ENCODE measurements around the gene NDUFB10.
A peak's percentile ranks its signal among the peaks of the same experiment; 100 is the strongest.
"Not testable (repeated sequence)": the region's sequence is repeated elsewhere in the genome, so short reads cannot be mapped to it uniquely, and the experiment has no call there.

NDUFB10 gene

DNA sequence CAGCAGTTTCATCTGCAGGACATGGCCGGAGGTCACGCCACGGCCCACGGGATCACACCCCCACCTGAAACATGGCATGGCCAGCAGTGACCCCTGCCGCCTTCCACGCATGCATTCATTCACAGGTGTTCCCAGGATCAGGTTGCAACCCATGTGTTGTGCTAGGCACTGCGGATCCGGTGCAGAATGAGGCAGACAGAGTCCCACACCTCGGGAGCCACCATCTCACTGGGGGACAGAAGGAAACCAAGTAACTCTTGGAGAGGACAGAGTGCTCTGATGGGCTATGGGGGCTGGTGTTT is 12.0 kb upstream of the NDUFB10 start:
- no peak for DNase-seq

- no peak for DNase-seq
These were observed 9.8 kb upstream of the NDUFB10 start for GRCh38 chr16:1949507-1949906.

DNA sequence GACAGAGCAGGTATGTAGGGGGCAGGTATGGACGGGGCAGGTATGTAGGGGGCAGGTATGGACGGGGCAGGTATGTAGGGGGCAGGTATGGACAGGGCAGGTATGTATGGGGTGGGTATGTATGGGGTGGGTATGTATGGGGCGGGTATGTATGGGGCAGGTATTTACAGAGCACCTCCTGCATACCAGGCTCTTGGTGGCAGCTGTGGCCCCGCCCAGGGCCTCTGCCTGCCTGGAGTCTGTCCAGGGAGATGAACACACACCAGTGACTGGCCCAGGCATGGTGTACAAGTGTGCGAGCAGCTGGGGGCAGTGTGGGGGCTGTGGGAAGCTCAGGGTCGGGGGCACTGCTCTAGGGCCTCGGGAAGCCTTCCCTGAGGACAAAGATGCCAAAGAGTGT is 9.3 kb upstream of the NDUFB10 start:
- DNase-seq: no peak

DNA sequence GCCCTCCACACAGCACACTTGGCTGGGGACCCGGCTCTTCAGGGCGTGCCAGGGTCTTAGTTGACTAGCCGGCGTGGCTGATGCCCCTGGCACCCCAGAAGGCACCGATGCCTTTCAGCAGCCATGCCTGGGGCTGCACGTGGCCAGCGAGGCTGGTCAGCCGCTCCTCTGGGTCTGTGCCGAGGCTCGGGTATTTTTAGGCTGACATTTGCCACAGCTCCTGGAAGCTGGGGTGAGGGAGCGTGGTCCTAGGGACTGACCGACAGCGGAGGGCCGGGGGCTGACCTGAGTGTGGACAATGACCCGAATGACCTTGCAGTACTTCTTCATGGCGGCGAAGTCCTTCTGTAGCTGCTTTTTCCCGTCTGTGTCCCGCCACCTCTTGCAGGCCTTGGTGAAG is 8.8 kb upstream of the NDUFB10 start:
- no peak for DNase-seq

DNA sequence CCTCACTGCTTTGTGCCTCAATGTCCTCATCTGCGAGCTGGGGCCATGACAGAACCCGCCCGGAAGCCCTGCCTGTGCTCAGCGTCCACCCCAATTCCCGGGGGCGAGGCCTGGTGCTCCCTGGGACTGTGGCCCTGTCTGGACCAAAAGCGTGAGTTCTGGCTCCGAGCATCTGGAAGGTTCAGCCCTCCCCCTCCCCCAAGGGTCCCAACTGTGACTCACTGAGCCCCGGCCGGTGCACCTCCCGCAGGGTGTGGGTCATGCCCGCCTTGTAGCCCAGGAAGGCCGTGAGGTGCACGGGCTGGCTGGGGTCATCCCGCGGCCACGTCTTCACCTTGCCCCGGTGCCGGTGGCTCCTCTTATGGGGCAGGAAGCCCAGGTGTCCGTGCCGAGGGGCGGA is 5.6 kb upstream of the NDUFB10 start:
- DNase-seq: no peak

DNA sequence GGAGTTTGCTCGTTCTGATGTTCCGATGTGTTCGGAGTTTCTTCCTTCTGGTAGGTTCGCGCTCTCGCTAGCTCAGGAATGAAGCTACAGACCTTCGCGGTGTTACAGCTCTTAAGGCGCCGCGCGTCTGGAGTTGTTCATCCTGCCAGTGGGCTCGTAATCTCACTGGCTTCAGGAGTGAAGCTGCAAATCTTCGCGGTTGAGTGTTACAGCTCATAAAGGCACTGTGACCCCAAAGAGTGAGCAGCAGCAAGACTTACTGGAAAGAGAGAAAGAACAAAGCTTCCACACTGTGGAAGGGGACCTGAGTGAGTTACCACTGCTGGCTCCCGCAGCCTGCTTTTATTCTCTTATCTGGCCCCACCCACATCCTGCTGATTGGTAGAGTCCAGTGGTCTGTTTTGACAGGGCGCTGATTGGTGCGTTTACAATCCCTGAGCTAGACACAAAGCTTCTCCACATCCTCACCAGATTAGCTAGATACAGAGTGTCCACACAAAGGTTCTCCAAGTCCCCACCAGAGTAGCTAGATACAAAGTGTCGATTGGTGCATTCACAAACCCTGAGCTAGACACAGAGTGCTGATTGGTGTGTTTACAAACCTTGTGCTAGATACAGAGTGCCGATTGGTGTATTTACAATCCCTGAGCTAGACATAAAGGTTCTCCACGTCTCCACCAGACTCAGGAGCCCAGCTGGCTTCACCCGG is 1.8 kb upstream of the NDUFB10 start:
- DNase-seq: not testable (repeated sequence)

DNA sequence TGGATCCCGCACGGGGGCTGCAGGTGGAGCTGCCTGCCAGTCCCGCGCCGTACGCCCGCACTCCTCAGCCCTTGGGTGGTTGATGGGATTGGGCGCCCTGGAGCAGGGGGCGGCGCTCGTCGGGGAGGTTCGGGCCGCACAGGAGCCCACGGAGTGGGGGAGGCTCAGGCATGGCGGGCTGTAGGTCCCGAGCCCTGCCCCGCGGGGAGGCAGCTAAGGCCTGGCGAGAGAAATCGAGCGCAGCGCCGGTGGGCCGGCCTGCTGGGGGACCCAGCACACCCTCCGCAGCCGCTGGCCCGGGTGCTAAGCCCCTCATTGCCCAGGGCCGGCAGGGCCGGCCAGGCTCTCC is 1.2 kb upstream of the NDUFB10 start:
- not testable (repeated sequence) for DNase-seq

DNA sequence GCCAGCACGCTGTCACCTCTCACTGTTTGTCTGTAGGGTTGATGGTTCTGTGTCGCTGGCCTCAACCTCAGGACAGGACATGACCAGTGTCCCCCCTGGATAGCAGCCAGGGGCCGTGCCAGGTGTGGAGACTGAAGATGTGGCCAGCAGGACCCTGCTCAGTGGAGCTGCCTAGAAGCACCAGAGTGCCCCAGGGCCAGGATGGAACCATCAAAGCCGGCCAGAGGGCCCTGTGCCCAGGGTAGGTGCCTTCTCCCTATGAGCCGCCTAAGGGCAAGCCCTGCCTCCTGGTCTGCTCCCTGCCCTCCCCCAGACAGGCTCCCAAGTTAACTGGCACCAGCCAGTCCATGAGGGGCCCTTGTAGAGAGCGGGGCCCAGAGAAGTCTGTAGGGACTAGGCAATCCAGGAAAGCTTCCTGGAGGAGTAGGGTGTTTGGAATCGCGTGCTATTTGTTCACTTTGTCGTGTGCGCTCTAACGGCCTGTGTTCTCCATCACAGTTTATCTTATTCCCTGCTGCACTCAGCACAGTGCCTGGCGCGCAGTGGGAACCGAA is 546 bp upstream of the NDUFB10 start:
- no peak for DNase-seq

DNA sequence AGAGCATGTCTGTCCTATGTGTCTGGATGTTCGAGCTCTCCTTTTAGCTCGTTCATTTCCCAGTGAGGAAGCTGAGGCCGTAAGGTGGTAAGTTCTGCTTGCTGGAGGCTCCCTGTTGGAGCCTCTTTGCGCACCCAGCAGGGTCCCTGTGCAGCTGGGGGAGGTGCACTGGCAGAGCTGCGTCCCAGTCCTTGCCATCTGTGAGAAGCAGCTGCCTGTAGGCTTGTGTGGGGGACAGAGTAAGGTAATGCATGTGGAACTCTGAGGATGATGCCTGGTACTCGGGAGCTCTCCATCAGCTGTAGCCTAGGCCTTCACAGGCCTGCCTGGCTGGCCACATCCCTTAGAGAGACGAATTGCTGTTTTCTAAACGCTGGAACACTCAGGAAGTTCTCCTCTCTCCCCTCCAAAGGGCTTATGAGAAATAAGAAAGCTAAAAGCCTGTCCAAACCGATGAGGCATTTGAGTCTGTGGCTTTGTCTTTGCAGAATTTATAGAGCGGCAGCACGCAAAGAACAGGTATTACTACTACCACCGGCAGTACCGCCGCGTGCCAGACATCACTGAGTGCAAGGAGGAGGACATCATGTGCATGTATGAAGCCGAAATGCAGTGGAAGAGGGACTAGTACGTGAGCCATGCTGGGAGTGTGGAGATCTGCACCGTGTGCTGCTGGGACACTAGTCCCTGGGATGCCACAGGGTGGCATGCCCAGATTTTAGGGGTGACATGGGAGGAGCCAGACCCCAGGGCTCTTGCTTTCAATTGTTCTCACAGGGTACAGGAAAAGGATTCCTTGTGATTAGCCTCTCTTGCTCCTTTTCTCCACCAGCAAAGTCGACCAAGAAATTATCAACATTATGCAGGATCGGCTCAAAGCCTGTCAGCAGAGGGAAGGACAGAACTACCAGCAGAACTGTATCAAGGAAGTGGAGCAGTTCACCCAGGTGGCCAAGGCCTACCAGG is 1.6 kb downstream of the NDUFB10 start:
- peak; percentile 66 to 71 for DNase-seq

DNA sequence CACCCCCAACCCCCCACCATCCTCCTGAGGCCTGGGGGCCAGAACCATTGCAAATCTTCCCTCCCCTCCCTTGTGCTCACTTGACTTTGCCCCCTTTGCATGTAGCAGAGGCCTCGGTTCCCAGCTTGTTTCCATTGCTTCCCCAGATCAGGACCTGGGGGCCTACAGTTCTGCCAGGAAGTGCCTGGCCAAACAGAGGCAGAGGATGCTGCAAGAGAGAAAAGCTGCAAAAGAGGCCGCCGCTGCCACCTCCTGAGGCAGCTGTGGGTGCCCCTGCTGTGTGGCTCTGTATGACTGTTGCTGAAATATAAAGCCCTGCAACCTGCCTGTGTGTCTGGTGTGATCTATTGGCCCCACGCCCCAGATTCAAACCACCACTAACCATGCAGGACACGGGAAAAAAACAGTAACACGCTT is 2.3 kb downstream of the NDUFB10 start:
- DNase-seq: peak; percentile 45 to 53

DNA sequence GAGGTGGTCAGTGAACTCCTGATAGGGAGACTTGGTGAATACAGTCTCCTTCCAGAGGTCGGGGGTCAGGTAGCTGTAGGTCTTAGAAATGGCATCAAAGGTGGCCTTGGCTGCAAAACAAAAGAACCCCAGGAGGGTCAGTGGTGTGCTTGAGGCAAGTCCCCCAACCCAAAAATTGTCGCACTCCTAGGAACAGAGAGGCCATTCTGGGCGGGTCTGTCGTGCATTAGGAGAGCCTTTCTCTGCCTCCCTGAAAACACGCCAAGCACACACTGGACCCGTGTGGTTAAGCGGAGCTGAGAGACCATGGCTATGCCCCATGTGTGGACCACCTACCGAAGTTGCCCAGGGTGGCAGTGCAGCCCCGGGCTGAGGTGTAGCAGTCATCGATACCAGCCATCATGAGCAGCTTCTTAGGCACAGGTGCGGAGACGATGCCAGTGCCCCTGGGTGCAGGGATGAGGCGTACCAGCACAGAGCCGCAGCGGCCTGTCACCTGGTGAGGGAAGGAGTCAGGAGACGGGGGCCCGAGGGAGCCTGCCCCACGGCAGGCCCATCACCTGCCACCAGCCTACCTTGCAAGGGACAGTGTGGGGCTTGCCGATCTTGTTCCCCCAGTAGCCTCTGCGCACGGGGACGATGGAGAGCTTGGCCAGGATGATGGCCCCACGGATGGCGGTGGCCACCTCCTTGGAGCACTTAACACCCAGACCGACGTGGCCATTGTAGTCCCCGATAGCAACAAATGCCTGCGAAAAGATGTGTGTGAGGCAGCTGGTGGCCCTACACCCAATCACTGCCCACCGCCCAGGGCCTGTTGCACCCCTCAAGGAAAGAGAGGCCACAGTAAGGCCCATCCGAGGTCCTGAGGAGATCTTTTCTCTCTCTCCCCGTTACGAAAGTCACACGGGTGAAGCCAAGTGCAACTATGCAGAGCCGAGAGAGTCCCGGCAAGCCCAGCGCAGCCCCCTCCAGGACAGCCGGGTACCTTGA is 3.1 kb downstream of the NDUFB10 start:
- DNase-seq: peak in 1 of 2 experiments; percentile 17

DNA sequence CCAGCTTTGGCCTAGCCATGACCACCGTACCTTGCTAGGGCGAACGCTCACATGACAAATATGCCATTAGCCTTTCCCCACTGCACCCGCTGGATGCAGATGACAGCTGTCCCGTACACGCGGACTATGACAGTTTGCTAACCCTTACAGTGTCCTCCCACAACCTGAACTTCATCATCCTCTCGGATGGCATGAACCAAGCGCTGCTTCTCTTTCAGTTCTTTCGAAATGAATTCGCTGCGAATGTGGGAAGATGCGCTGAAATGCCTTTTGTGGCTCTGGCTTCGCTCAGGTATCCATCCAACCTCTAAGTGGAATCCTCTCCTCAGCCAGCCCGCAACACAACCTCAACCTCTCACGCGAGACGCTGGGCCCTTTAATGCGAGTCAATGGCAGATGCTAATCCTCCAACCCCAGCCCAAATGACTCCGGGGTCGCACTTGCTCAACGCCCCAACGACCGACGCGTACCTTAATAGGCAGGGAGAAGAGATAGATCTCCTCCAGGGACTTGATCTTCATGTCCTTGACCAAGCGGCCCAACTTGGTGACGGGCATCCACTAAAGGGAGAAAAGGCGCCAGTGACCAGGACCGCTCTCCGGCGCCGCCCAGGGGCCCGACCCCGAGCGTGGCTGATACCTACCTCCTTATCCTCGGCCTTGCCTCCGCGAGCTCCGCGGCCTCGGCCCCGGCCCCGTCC is 4.6 kb downstream of the NDUFB10 start:
- DNase-seq: peak; percentile 41 to 53

DNA sequence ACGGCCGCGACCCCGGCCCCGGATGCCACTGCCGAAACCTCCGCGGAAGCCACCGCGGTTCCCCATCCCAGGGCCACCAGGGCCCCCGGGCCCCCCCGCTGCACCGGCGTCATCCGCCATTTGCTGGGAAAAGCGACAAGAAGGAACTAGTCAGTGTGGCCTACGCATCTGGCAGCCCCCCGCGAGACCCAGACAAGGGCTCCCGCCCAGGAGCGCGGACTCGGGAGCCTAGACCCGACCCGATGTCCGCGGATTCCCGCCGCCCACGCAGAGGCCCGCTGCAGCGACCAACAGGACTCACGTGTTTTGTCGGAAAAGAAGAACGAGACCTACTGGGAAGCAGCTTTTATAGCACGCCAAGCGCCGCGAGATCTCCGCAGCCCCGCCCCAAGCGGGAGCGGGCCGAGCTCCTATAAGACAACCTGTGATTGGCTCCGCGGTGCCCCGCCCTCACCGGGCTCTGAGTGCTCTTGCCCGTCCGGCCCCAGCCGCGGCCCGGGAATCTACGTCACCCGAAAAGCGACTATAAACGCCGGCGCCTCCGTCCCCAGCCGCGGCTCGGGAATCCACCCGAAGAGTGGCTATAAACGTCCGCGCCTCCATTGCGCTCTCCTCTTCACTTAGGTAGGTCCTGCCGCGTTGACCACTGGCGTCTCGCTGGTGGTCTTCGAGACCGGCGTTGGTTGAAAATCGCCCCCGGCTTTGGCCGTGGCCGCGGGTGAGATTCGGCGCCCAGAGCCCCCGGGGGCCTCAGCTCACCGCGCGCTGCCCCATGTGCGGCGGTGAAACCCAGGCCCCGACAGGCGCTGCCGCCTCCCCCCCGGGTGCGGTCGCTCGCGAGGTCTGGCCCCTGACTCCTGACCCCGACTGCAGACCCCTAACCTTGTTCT is 5.4 kb downstream of the NDUFB10 start, which contains the start of gene RPS2:
TSS of gene RPS2 (minus strand) at position 321 of the 890 bp plus-strand sequence. CDS start at position 120, 201 bp downstream.
- peak; percentile 99 for DNase-seq

DNA sequence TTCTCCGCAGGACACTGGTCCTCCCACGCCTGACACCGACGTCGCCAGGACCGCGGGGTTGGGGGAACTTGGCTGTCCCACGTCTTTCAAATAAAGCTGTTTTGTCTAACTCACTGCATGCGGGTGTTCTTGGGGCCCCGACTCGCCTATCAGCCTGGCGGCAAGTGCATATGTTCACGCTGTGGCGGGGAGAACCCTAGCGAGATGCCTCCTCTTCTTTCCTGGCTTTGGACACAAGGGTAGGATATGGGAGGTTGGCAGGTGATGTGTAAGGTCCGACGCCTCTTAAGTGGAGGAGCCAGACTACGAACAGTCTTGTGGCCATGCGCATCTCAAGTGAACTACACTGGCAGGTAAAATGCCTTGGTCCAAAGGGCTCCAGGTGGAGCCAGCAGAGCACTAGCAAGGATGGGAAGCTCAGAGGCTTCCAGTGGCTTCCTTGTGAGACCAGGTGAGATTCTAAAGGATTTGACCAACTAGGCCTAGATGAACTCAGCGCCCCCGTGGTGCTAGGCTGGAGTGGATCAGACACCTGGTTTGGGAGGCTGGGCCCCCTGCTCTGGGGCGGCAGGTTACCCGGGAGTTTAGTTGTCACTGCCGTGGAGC is 6.2 kb downstream of the NDUFB10 start:
- DNase-seq: peak; percentile 32 to 41

GRCh38 chr16:1966460-1966859 is 7.1 kb downstream of the NDUFB10 start, which contains the start of gene RNF151:
Gene RNF151 (plus strand): TSS chr16:1966856. CDS start chr16:1966882, 26 bp downstream.
- DNase-seq: no peak

DNA sequence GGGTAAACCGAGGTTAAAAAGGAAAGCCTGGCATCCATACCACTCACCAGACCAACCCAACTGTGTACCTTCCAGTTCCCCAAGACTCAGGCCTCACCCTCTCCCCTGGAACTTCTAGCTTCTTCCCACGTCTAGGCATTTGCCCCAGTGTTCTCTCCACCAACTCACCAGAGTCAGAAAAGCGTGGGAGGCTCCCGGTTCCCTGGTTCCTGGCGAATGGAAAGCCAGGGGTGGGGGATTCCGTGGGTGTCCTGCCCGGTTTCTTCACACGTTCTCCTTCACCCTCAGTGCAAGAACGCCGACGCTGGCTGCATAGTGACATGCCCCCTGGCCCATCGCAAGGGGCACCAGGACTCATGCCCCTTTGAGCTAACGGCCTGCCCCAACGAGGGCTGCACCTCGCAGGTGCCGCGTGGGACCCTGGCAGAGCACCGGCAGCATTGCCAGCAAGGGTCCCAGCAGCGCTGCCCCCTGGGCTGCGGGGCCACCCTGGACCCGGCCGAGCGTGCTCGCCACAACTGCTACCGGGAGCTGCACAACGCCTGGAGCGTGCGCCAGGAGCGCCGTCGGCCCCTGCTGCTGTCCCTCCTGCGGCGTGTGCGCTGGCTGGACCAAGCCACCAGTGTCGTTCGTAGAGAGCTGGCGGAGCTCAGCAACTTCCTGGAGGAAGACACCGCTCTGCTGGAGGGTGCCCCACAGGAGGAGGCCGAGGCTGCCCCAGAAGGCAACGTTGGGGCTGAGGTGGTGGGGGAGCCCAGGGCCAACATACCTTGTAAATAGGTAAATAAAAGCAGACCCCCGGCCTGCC is 9.0 kb downstream of the NDUFB10 start:
- no peak for DNase-seq

GRCh38 chr16:1971796-1972489 is 12.6 kb downstream of the NDUFB10 start, which contains the start of gene TBL3:
Gene TBL3 (plus strand): TSS chr16:1972053. CDS start chr16:1972165, 112 bp downstream.
- DNase-seq: peak; percentile 95 to 96

- DNase-seq: no peak
These were observed 13.1 kb downstream of the NDUFB10 start for GRCh38 chr16:1972490-1972877.
